A673 (cell line): ENCODE measurements around the gene FBXO9. TPM values are rescaled to one million over a fixed set of nuclear protein-coding genes. Genes with fewer than 3 reads are reported as not detected.
A peak's percentile ranks its signal among the peaks of the same experiment; 100 is the strongest.

ENCODE experiments used
- BruUV-seq: library from RNA; stranded (reverse); fragments of 400-500 nt; replicated peaks from 2 replicates; lab custom pipeline; 2021; lab: Mats Ljungman, UMichigan
- CTCF ChIA-PET: fragments of 300-600 bp; sonication (Branson Sonifier 250); formaldehyde crosslinking; loops from one replicate; lab custom pipeline; 2022; ENCODE audit warnings: antibody characterized with exemption; lab: Charles Lee
- POLR2A ChIA-PET: fragments of 300-600 bp; sonication (Branson Sonifier 250); formaldehyde crosslinking; loops from one replicate; lab custom pipeline; 2022; ENCODE audit warnings: antibody characterized with exemption; ENCODE audit not compliant: low non-redundant PET; lab: Charles Lee
- DNase-seq: peaks from one replicate; pipeline ENCODE4 v3.0.0-alpha.2; 2015; ENCODE audit warnings: low spot score
- H3K27ac ChIP-seq: fragments of 200-600 bp; sonication (generic); 2 replicates; pipeline ENCODE4 v1.5.1; 2016; ENCODE audit warnings: mixed run types, low read depth, mild to moderate bottlenecking, mixed read lengths, antibody characterized with exemption, low read length; ENCODE audit not compliant: poor library complexity, severe bottlenecking
- H3K27me3 ChIP-seq: fragments of 200-600 bp; sonication (generic); replicated peaks from 2 replicates; pipeline ENCODE4 v1.6.1; 2017; ENCODE audit warnings: mixed run types, low read depth, mild to moderate bottlenecking, mixed read lengths, antibody characterized with exemption, low read length; ENCODE audit not compliant: insufficient read depth, poor library complexity
- H3K36me3 ChIP-seq: fragments of 200-600 bp; sonication (generic); 2 replicates; pipeline ENCODE4 v1.6.1; 2016; ENCODE audit warnings: mixed run types, mild to moderate bottlenecking, mixed read lengths, antibody characterized with exemption, low read length; ENCODE audit not compliant: insufficient read depth, poor library complexity, severe bottlenecking
- H3K4me1 ChIP-seq: fragments of 200-600 bp; sonication (generic); 2 replicates; pipeline ENCODE4 v1.6.1; 2017; ENCODE audit warnings: mixed run types, mild to moderate bottlenecking, mixed read lengths, antibody characterized with exemption, low read length; ENCODE audit not compliant: insufficient read depth, poor library complexity, severe bottlenecking
- H3K4me3 ChIP-seq: fragments of 200-600 bp; sonication (generic); 2 replicates; pipeline ENCODE4 v1.5.1; 2016; ENCODE audit warnings: low read depth, mixed run types, mild to moderate bottlenecking, mixed read lengths, low read length; ENCODE audit not compliant: poor library complexity, severe bottlenecking
- H3K9me3 ChIP-seq: fragments of 200-600 bp; sonication (generic); 2 replicates; pipeline ENCODE4 v1.6.1; 2016; ENCODE audit warnings: mixed run types, low read depth, mild to moderate bottlenecking, mixed read lengths, antibody characterized with exemption, low read length; ENCODE audit not compliant: poor library complexity, severe bottlenecking
- CTCF ChIP-seq: fragments of 300-800, 200-600 bp; sonication (generic); conservative IDR thresholded peaks from 2 replicates; pipeline ENCODE4 v1.5.1; 2017; ENCODE audit warnings: low read depth, mild to moderate bottlenecking, antibody characterized with exemption, low read length, moderate library complexity, mixed read lengths
- EZH2 ChIP-seq: fragments of 200-600 bp; sonication (generic); IDR thresholded peaks from 2 replicates; pipeline ENCODE4 v1.6.1; 2017; ENCODE audit warnings: borderline replicate concordance, low read depth, mild to moderate bottlenecking, mixed read lengths, antibody characterized with exemption, low read length; ENCODE audit not compliant: poor library complexity, severe bottlenecking
- intact Hi-C: fragments of 100-400 bp; cut with micrococcal nuclease; formaldehyde crosslinking; loops from one replicate; pipeline ENCODE4 v1.10.0; 2022; ENCODE audit not compliant: unreplicated experiment
- total RNA-seq: library from RNA; stranded (reverse); gene quantifications from 2 replicates; pipeline ENCODE4 v1.2.3, GENCODE V29; 2021

FBXO9 gene
- total RNA-seq, 1 experiment from 2014 or later: 76.7 TPM

- ChIA-PET POLR2A (no interaction called here), CTCF (no interaction called here)
- BruUV-seq: no TSS peak
- Histone ChIP-seq H3K36me3 (no peaks in the 10 kb centered on the region), H3K27me3 (no peaks in the 10 kb centered on the region), H3K4me1 (peaks cover 14% of the 10 kb centered on the region), H3K4me3 (no peak overlapping the region), H3K9me3 (no peaks in the 10 kb centered on the region), H3K27ac (no peak overlapping the region)
- intact Hi-C loops: no loop called here
- DNase-seq: no peak
- TF ChIP-seq EZH2: no peak
- no peak for TF ChIP-seq CTCF
Observed at GRCh38 chr6:53038596-53038995, 26.6 kb upstream of the FBXO9 start.

- Histone ChIP-seq H3K4me3 (no peak overlapping the region), H3K36me3 (no peaks in the 10 kb centered on the region), H3K9me3 (no peaks in the 10 kb centered on the region), H3K27me3 (no peaks in the 10 kb centered on the region), H3K4me1 (peaks cover 29% of the 10 kb centered on the region), H3K27ac (no peak overlapping the region)
- DNase-seq: no peak
- CTCF ChIA-PET: no interaction called here
- POLR2A ChIA-PET: no interaction called here
- intact Hi-C loops: loop anchor here (5.0 kb wide), 1 partner anchor 44 kb away; the partner anchor contains the start of gene GSTA4
- TF ChIP-seq EZH2 (no peak), CTCF (no peak)
- BruUV-seq: no TSS peak
Observed at GRCh38 chr6:53041356-53041755, 23.8 kb upstream of the FBXO9 start.

GRCh38 chr6:53042112-53042511 lies 23.1 kb upstream of the FBXO9 start:
- H3K27me3 ChIP-seq: no peaks in the 10 kb centered on the region
- H3K9me3 ChIP-seq: no peaks in the 10 kb centered on the region
- DNase-seq: peak; percentile 25
- ChIA-PET CTCF (no interaction called here), POLR2A (no interaction called here)
- H3K4me1 ChIP-seq: peaks cover 29% of the 10 kb centered on the region
- H3K27ac ChIP-seq: no peak overlapping the region
- no TSS peak for BruUV-seq
- no peaks in the 10 kb centered on the region for H3K36me3 ChIP-seq
- H3K4me3 ChIP-seq: no peak overlapping the region
- no peak for TF ChIP-seq CTCF
- TF ChIP-seq EZH2: no peak
- intact Hi-C loops: loop anchor here (5.0 kb wide), 1 partner anchor 45 kb away; the partner anchor contains the start of gene GSTA4
